RWPE2 (cell line): Measurements from ENCODE around the gene SMPDL3B.

Source experiments
- ATAC-seq: fragments of 200-7000 bp; cut with Tn5 transposase; 3 replicates; pipeline ENCODE4 v1.9.1; 2021; ENCODE audit warnings: low read depth
- DNase-seq: peaks from one replicate; pipeline ENCODE4 v3.0.0-alpha.2; 2020; ENCODE audit warnings: low spot score
- H3K27ac ChIP-seq: fragments of 450-650 bp; 2 replicates; pipeline ENCODE4 v1.5.1; 2017; ENCODE audit warnings: mild to moderate bottlenecking; ENCODE audit not compliant: poor library complexity, severe bottlenecking
- H3K27me3 ChIP-seq: fragments of 250-450 bp; sonication (Bioruptor Pico); 2 replicates; pipeline ENCODE4 v1.5.1; 2021; ENCODE audit warnings: mild to moderate bottlenecking, moderate library complexity; ENCODE audit not compliant: insufficient read depth, poor library complexity, severe bottlenecking
- H3K36me3 ChIP-seq: fragments of 250-450 bp; sonication (Bioruptor Pico); 2 replicates; pipeline ENCODE4 v1.5.1; 2020; ENCODE audit warnings: low read depth, mild to moderate bottlenecking, moderate library complexity
- H3K4me1 ChIP-seq: fragments of 250-450 bp; sonication (Bioruptor Pico); 2 replicates; pipeline ENCODE4 v1.5.1; 2021; ENCODE audit warnings: mild to moderate bottlenecking, moderate library complexity; ENCODE audit not compliant: insufficient read depth, poor library complexity, severe bottlenecking
- H3K4me3 ChIP-seq: fragments of 250-450 bp; sonication (Bioruptor Pico); 2 replicates; pipeline ENCODE4 v1.5.1; 2021; ENCODE audit warnings: mild to moderate bottlenecking, moderate library complexity; ENCODE audit not compliant: severe bottlenecking
- H3K9me3 ChIP-seq: fragments of 250-450 bp; sonication (Bioruptor Pico); 2 replicates; pipeline ENCODE4 v1.5.1; 2021; ENCODE audit warnings: mild to moderate bottlenecking, moderate library complexity; ENCODE audit not compliant: severe bottlenecking
- TF ChIP-seq, protein P1 (sequence below): fragments of 450-650 bp; IDR thresholded peaks from one replicate; pipeline ENCODE4 v1.5.1; 2017; ENCODE audit warnings: mild to moderate bottlenecking, moderate library complexity; ENCODE audit not compliant: poor library complexity, severe bottlenecking

The SMPDL3B gene

DNA sequence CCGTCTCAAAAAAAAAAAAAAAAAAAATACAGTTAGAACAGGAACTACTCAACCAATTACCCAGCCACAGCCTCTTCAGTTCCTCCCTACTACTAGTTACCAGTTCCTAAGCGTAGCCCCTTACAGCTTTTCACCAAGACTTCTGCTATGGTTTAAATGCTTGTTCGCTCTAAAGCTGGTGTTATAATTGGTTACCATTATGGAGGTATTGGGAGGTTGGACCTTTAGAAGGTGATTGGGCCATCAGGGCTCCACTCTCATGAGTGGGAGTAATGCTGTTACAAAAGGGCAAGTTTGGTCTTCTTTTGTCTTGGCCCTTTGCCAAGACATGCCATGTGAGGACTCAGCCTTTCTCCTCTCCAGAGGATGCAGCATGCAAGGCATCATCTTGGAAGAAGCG is 3.0 kb upstream of the SMPDL3B start:
- TF ChIP-seq, protein P1, sequence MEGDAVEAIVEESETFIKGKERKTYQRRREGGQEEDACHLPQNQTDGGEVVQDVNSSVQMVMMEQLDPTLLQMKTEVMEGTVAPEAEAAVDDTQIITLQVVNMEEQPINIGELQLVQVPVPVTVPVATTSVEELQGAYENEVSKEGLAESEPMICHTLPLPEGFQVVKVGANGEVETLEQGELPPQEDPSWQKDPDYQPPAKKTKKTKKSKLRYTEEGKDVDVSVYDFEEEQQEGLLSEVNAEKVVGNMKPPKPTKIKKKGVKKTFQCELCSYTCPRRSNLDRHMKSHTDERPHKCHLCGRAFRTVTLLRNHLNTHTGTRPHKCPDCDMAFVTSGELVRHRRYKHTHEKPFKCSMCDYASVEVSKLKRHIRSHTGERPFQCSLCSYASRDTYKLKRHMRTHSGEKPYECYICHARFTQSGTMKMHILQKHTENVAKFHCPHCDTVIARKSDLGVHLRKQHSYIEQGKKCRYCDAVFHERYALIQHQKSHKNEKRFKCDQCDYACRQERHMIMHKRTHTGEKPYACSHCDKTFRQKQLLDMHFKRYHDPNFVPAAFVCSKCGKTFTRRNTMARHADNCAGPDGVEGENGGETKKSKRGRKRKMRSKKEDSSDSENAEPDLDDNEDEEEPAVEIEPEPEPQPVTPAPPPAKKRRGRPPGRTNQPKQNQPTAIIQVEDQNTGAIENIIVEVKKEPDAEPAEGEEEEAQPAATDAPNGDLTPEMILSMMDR = no peak
- no peak overlapping the region for H3K4me3 ChIP-seq
- no peak overlapping the region for H3K27ac ChIP-seq
- no peaks in the 10 kb centered on the region for H3K4me1 ChIP-seq
- H3K9me3 ChIP-seq = no peaks in the 10 kb centered on the region
- H3K27me3 ChIP-seq = no peaks in the 10 kb centered on the region
- H3K36me3 ChIP-seq = no peaks in the 10 kb centered on the region
- DNase-seq = no peak
- ATAC-seq = no peak

DNA sequence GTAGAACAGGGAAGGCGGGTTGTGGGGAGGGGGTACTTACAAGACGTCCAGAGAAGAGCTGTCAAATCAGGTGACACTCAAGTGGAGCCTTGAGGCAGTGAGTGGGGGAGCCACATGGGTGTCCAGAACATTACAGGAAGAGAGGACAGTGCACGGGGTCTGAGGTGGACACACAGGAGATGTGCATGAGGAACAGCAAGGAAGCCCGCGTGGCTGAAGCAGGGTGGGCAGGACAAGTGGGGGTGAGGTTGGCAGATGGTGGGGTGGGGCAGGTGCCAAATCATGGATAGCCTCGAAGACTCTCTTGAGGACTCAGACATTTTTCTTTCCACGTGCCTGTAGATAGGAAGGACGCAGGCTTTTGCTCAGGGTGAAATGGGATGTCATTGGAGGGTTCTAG is 921 bp downstream of the SMPDL3B start:
- TF ChIP-seq, protein P1 = no peak
- H3K27me3 ChIP-seq = no peaks in the 10 kb centered on the region
- ATAC-seq = no peak
- no peaks in the 10 kb centered on the region for H3K9me3 ChIP-seq
- H3K27ac ChIP-seq = no peak overlapping the region
- H3K4me1 ChIP-seq = no peaks in the 10 kb centered on the region
- no peaks in the 10 kb centered on the region for H3K36me3 ChIP-seq
- DNase-seq = no peak
- H3K4me3 ChIP-seq = no peak overlapping the region

DNA sequence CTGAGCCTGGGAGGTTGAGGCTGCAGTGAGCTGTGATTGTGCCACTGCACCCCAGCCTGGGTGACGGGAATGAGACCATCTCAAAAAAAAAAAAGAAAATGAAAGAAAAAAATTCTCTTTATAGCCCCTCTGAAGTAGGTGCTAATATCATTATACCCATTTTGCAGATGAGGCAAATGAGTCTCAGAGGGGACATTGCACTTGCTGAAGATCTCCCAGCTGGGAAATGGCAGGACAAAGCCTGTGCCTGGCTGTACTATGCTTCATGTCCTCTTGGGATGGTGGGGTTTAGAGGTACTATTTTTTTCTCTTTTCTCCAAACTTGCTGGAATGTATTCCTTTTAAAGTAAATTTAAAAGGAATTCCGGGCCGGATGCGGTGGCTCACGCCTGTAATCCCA is 1.6 kb downstream of the SMPDL3B start:
- Histone ChIP-seq H3K27me3 (no peaks in the 10 kb centered on the region), H3K9me3 (no peaks in the 10 kb centered on the region), H3K36me3 (no peaks in the 10 kb centered on the region), H3K4me3 (no peak overlapping the region), H3K27ac (no peak overlapping the region), H3K4me1 (no peaks in the 10 kb centered on the region)
- ATAC-seq = no peak
- TF ChIP-seq, protein P1 = no peak
- no peak for DNase-seq

GRCh38 chr1:27937524-27937836 is 2.7 kb downstream of the SMPDL3B start:
- Histone ChIP-seq H3K4me3 (no peak overlapping the region), H3K4me1 (no peaks in the 10 kb centered on the region), H3K9me3 (no peaks in the 10 kb centered on the region), H3K27ac (no peak overlapping the region), H3K36me3 (no peaks in the 10 kb centered on the region), H3K27me3 (no peaks in the 10 kb centered on the region)
- ATAC-seq (no peak), DNase-seq (no peak)
- TF ChIP-seq, protein P1 = no peak

- H3K4me3 ChIP-seq = no peak overlapping the region
- no peaks in the 10 kb centered on the region for H3K27me3 ChIP-seq
- ATAC-seq (no peak), DNase-seq (no peak)
- no peaks in the 10 kb centered on the region for H3K36me3 ChIP-seq
- H3K27ac ChIP-seq = no peak overlapping the region
- no peaks in the 10 kb centered on the region for H3K9me3 ChIP-seq
- TF ChIP-seq, protein P1 = no peak
- no peaks in the 10 kb centered on the region for H3K4me1 ChIP-seq
These were observed 3.7 kb downstream of the SMPDL3B start for GRCh38 chr1:27938488-27938887.
